Measurements from ENCODE around the gene ADAMTS7. TPM values are rescaled to one million over a fixed set of nuclear protein-coding genes. Genes with fewer than 3 reads are reported as not detected.

ADAMTS7 gene
- polyA plus RNA-seq, 1 donor from 2014 or later: 31.5 TPM

DNA sequence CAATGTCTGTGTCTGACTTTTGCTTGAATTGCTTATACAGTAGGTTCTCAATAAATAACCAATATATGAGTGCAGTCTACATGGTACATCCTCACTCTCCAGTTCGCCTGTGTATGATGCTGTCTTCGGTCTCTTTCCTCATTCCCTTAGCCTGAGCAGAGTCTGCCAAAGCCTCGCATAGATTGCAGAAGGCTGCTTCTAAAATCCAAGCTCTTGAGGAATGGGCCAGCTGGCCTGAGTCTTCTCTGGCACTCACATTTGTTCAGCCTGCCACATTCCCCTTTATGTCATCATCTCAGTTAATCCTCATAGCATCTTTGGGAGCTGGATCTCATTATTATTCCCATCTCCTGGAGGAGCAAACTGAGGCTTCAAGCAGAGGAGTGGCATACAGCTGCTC lies 27.2 kb upstream of the ADAMTS7 start:
- Histone ChIP-seq H3F3A (ENCODE audit: insufficient read depth, low read length, poor library complexity, severe bottlenecking) (no peaks in the 10 kb centered on the region), H3K9me2 (ENCODE audit: insufficient read depth, low read length) (no peaks in the 10 kb centered on the region), H3K36me3 (ENCODE audit: insufficient read depth, low read length) (no peaks in the 10 kb centered on the region), H3K4me2 (ENCODE audit: low read length) (no peak overlapping the region), H4K20me1 (ENCODE audit: insufficient read depth) (no peaks in the 10 kb centered on the region), H3K9ac (ENCODE audit: low read length) (no peak overlapping the region), H3K4me3 (ENCODE audit: low read length) (no peak overlapping the region), H3K27ac (ENCODE audit: low read length) (no peak overlapping the region), H3K9me3 (ENCODE audit: low read length) (no peaks in the 10 kb centered on the region), H3K27me3 (ENCODE audit: insufficient read depth, low read depth, low read length) (no peaks in the 10 kb centered on the region), H3K79me2 (replicated peaks; ENCODE audit: insufficient read depth, low read length) (no peaks in the 10 kb centered on the region), H2AFZ (ENCODE audit: low read depth, low read length) (no peak overlapping the region)
- no peak for TF ChIP-seq RAD21 (conservative IDR thresholded peaks at IDR 0.05)
- TF ChIP-seq, protein P1, sequence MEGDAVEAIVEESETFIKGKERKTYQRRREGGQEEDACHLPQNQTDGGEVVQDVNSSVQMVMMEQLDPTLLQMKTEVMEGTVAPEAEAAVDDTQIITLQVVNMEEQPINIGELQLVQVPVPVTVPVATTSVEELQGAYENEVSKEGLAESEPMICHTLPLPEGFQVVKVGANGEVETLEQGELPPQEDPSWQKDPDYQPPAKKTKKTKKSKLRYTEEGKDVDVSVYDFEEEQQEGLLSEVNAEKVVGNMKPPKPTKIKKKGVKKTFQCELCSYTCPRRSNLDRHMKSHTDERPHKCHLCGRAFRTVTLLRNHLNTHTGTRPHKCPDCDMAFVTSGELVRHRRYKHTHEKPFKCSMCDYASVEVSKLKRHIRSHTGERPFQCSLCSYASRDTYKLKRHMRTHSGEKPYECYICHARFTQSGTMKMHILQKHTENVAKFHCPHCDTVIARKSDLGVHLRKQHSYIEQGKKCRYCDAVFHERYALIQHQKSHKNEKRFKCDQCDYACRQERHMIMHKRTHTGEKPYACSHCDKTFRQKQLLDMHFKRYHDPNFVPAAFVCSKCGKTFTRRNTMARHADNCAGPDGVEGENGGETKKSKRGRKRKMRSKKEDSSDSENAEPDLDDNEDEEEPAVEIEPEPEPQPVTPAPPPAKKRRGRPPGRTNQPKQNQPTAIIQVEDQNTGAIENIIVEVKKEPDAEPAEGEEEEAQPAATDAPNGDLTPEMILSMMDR (IDR thresholded peaks at IDR 0.05; ENCODE audit: poor library complexity, severe bottlenecking): no peak
- no peak for TF ChIP-seq MXI1 (conservative IDR thresholded peaks at IDR 0.05; ENCODE audit: poor library complexity, severe bottlenecking)
- TF ChIP-seq, protein P2, sequence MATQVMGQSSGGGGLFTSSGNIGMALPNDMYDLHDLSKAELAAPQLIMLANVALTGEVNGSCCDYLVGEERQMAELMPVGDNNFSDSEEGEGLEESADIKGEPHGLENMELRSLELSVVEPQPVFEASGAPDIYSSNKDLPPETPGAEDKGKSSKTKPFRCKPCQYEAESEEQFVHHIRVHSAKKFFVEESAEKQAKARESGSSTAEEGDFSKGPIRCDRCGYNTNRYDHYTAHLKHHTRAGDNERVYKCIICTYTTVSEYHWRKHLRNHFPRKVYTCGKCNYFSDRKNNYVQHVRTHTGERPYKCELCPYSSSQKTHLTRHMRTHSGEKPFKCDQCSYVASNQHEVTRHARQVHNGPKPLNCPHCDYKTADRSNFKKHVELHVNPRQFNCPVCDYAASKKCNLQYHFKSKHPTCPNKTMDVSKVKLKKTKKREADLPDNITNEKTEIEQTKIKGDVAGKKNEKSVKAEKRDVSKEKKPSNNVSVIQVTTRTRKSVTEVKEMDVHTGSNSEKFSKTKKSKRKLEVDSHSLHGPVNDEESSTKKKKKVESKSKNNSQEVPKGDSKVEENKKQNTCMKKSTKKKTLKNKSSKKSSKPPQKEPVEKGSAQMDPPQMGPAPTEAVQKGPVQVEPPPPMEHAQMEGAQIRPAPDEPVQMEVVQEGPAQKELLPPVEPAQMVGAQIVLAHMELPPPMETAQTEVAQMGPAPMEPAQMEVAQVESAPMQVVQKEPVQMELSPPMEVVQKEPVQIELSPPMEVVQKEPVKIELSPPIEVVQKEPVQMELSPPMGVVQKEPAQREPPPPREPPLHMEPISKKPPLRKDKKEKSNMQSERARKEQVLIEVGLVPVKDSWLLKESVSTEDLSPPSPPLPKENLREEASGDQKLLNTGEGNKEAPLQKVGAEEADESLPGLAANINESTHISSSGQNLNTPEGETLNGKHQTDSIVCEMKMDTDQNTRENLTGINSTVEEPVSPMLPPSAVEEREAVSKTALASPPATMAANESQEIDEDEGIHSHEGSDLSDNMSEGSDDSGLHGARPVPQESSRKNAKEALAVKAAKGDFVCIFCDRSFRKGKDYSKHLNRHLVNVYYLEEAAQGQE (IDR thresholded peaks at IDR 0.05; ENCODE audit: borderline replicate concordance): no peak
- no peak for TF ChIP-seq TAF1 (IDR thresholded peaks at IDR 0.05; ENCODE audit: low read depth)
- no peak for TF ChIP-seq POLR2AphosphoS5 (IDR thresholded peaks at IDR 0.05)
- TF ChIP-seq SMC3 (conservative IDR thresholded peaks at IDR 0.05; ENCODE audit: poor library complexity): no peak
- no peak for TF ChIP-seq EP300 (conservative IDR thresholded peaks at IDR 0.05; ENCODE audit: poor library complexity, severe bottlenecking)
- no peak for TF ChIP-seq EZH2 (IDR thresholded peaks at IDR 0.05; ENCODE audit: borderline replicate concordance, insufficient read depth, low read length, poor library complexity, severe bottlenecking)

DNA sequence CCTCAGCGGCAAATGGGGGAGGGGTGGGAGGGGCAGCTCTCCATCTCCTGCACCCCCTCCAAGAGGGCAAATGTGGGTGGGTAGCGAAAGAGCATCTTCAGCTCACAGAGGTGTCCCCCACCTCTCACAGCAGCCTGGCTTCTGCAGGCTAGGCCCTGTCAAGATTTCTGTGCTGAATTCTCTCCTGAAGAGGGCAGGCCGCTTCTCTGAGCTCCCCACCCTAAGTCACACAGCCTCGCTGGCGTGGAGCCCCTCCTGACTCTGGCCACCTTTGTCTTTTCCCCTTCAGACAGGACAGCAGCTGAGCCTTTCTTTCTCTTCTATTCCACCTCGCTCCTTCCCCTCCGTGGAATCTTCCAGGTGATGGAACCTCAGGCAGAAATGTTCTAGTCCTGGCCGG lies 26.3 kb upstream of the ADAMTS7 start:
- Histone ChIP-seq H4K20me1 (ENCODE audit: insufficient read depth) (no peaks in the 10 kb centered on the region), H3K9ac (ENCODE audit: low read length) (no peak overlapping the region), H2AFZ (ENCODE audit: low read depth, low read length) (no peak overlapping the region), H3K9me2 (ENCODE audit: insufficient read depth, low read length) (no peaks in the 10 kb centered on the region), H3K36me3 (ENCODE audit: insufficient read depth, low read length) (no peaks in the 10 kb centered on the region), H3K4me3 (ENCODE audit: low read length) (no peak overlapping the region), H3K9me3 (ENCODE audit: low read length) (no peaks in the 10 kb centered on the region), H3F3A (ENCODE audit: insufficient read depth, low read length, poor library complexity, severe bottlenecking) (no peaks in the 10 kb centered on the region), H3K79me2 (replicated peaks; ENCODE audit: insufficient read depth, low read length) (no peaks in the 10 kb centered on the region), H3K4me2 (ENCODE audit: low read length) (no peak overlapping the region), H3K27me3 (ENCODE audit: insufficient read depth, low read depth, low read length) (no peaks in the 10 kb centered on the region), H3K27ac (ENCODE audit: low read length) (no peak overlapping the region)
- no peak for TF ChIP-seq EZH2 (IDR thresholded peaks at IDR 0.05; ENCODE audit: borderline replicate concordance, insufficient read depth, low read length, poor library complexity, severe bottlenecking)
- TF ChIP-seq EP300 (conservative IDR thresholded peaks at IDR 0.05; ENCODE audit: poor library complexity, severe bottlenecking): no peak
- TF ChIP-seq, protein P2 (IDR thresholded peaks at IDR 0.05; ENCODE audit: borderline replicate concordance): no peak
- TF ChIP-seq RAD21 (conservative IDR thresholded peaks at IDR 0.05): no peak
- TF ChIP-seq POLR2AphosphoS5 (IDR thresholded peaks at IDR 0.05): no peak
- TF ChIP-seq, protein P1 (IDR thresholded peaks at IDR 0.05; ENCODE audit: poor library complexity, severe bottlenecking): no peak
- TF ChIP-seq MXI1 (conservative IDR thresholded peaks at IDR 0.05; ENCODE audit: poor library complexity, severe bottlenecking): no peak
- no peak for TF ChIP-seq TAF1 (IDR thresholded peaks at IDR 0.05; ENCODE audit: low read depth)
- TF ChIP-seq SMC3 (conservative IDR thresholded peaks at IDR 0.05; ENCODE audit: poor library complexity): no peak

Data from neural cell (in vitro differentiated cells).